AML-193 (cell line): ENCODE data around the gene DNER.
"Not testable (repeated sequence)": the region's sequence is repeated elsewhere in the genome, so short reads cannot be mapped to it uniquely, and the experiment has no call there.

ENCODE experiments used
- DNase-seq, 2 experiments: peaks; one replicate each; lab custom pipeline; 2025; lab: John Stamatoyannopoulos, UW

DNER gene

GRCh38 chr2:229714080-229714735 is at the start of gene DNER:
Gene DNER (minus strand): TSS chr2:229714555. CDS start chr2:229714423, 132 bp downstream.
- DNase-seq = no peak

GRCh38 chr2:229761663-229762062 is 47.3 kb upstream of the DNER start:
- DNase-seq = no peak

- not testable (repeated sequence) for DNase-seq
These were observed 43.1 kb upstream of the DNER start for GRCh38 chr2:229757462-229757861.

- DNase-seq = no peak
These were observed 38.8 kb upstream of the DNER start for GRCh38 chr2:229752970-229753729.

- no peak for DNase-seq
These were observed 35.4 kb upstream of the DNER start for GRCh38 chr2:229749779-229750178.

- DNase-seq = no peak
These were observed 34.6 kb upstream of the DNER start for GRCh38 chr2:229748950-229749349.

- DNase-seq = not testable (repeated sequence)
These were observed 28.3 kb upstream of the DNER start for GRCh38 chr2:229742691-229743090.

- no peak for DNase-seq
These were observed 25.9 kb upstream of the DNER start for GRCh38 chr2:229740279-229740678.

- DNase-seq = no peak
These were observed 23.8 kb upstream of the DNER start for GRCh38 chr2:229738024-229738625.

GRCh38 chr2:229734410-229734809 is 20.1 kb upstream of the DNER start:
- DNase-seq = no peak

- DNase-seq = no peak
These were observed 19.4 kb upstream of the DNER start for GRCh38 chr2:229733611-229734245.

- no peak for DNase-seq
These were observed 18.5 kb upstream of the DNER start for GRCh38 chr2:229732897-229733296.

GRCh38 chr2:229731916-229732315 is 17.6 kb upstream of the DNER start:
- DNase-seq = no peak

GRCh38 chr2:229731363-229731762 is 17.0 kb upstream of the DNER start:
- no peak for DNase-seq

- DNase-seq = no peak
These were observed 14.0 kb upstream of the DNER start for GRCh38 chr2:229728370-229728769.

GRCh38 chr2:229726643-229727042 is 12.3 kb upstream of the DNER start:
- no peak for DNase-seq

GRCh38 chr2:229725716-229726574 is 11.6 kb upstream of the DNER start:
- DNase-seq = no peak

GRCh38 chr2:229723192-229723591 is 8.8 kb upstream of the DNER start:
- DNase-seq = peak in 1 of 2 experiments; percentile 1

GRCh38 chr2:229719926-229720647 is 5.7 kb upstream of the DNER start:
- no peak for DNase-seq

GRCh38 chr2:229718057-229718456 is 3.7 kb upstream of the DNER start:
- no peak for DNase-seq
